HepG2 (cell line): ENCODE data around the gene PIWIL1. TPM values are rescaled to one million over a fixed set of nuclear protein-coding genes. Genes with fewer than 3 reads are reported as not detected.

Experiments
- ATAC-seq: fragments of 200-7000 bp; cut with Tn5 transposase; 3 replicates; pipeline ENCODE4 v1.9.1; 2020; ENCODE audit warnings: mild to moderate bottlenecking, moderate library complexity
- BruUV-seq: library from RNA; stranded (reverse); fragments of 400-500 nt; replicated peaks from 2 replicates; lab custom pipeline; 2021; lab: Mats Ljungman, UMichigan
- CTCF ChIA-PET: fragments of 300-600 bp; formaldehyde crosslinking; extraction: SDS; loops from one replicate; lab custom pipeline; 2021; ENCODE audit warnings: low total read pairs, inconsistent platforms, low intra/inter-chr PET ratio; lab: Yijun Ruan, JAX
- POLR2A ChIA-PET: fragments of 350-600 bp; sonication (Branson Sonifier 250); formaldehyde crosslinking; loops from one replicate; lab custom pipeline; 2020; ENCODE audit warnings: antibody characterized with exemption, inconsistent platforms; lab: Yijun Ruan, JAX
- DNase-seq: peaks from one replicate; pipeline ENCODE4 v3.0.0-alpha.2; 2015; ENCODE audit warnings: low spot score
- FAIRE-seq: peaks from 3 replicates; lab custom pipeline; 2011; peaks lifted over from hg19 to GRCh38; lab: Jason Lieb, UNC
- H2AFZ ChIP-seq: one replicate; pipeline ENCODE4 v1.6.1; 2011; ENCODE audit warnings: low read length, inconsistent platforms
- H3K27ac ChIP-seq: fragments of 300-600 bp; 3 replicates; pipeline ENCODE4 v1.8.0; 2011; ENCODE audit warnings: mixed run types, mild to moderate bottlenecking, mixed read lengths, low read length, inconsistent platforms; ENCODE audit not compliant: insufficient read depth; ENCODE audit errors: extremely low read length
- H3K27me3 ChIP-seq, 2 experiments: fragments of 200-600 bp in 1 of 2; 2 replicates in 1 of 2; 3 replicates in 1 of 2; pipeline versions ENCODE4 v1.6.0 to v1.8.0; 2011; ENCODE audit warnings: low read length in 2 of 2, mild to moderate bottlenecking in 2 of 2, moderate library complexity in 2 of 2, inconsistent platforms in 1 of 2; ENCODE audit not compliant: insufficient read depth in 2 of 2, control insufficient read depth in 1 of 2
- H3K36me3 ChIP-seq, 2 experiments: fragments of 200-600 bp in 1 of 2; replicated peaks in 1 of 2; 2 replicates in 1 of 2; 3 replicates in 1 of 2; pipeline versions ENCODE4 v1.5.1 to v1.8.0; 2011; ENCODE audit warnings: low read length in 2 of 2, inconsistent platforms in 1 of 2; ENCODE audit not compliant: insufficient read depth in 2 of 2, control insufficient read depth in 1 of 2
- H3K4me1 ChIP-seq: 2 replicates; pipeline ENCODE4 v1.5.1; 2012; ENCODE audit warnings: low read length, inconsistent platforms; ENCODE audit not compliant: insufficient read depth
- H3K4me2 ChIP-seq: 2 replicates; pipeline ENCODE4 v1.6.0; 2011; ENCODE audit warnings: low read depth, low read length, inconsistent platforms
- H3K4me3 ChIP-seq, 3 experiments: fragments of 200-600 bp in 1 of 3; sonication (generic), shearing (Covaris generic) in 1 of 3; replicated peaks in 1 of 3; 2 replicates each; pipeline ENCODE4 v1.5.1; 2011 to 2016; ENCODE audit warnings: low read length in 3 of 3, inconsistent platforms in 2 of 3, low read depth in 2 of 3, mild to moderate bottlenecking in 2 of 3, control low read depth in 1 of 3, mixed read lengths in 1 of 3; ENCODE audit not compliant: insufficient read depth in 1 of 3
- H3K79me2 ChIP-seq: one replicate; pipeline ENCODE4 v1.6.1; 2011; ENCODE audit warnings: low read length, inconsistent platforms; ENCODE audit not compliant: insufficient read depth
- H3K9ac ChIP-seq: 2 replicates; pipeline ENCODE4 v1.6.0; 2011; ENCODE audit warnings: mild to moderate bottlenecking, low read depth, low read length, inconsistent platforms; ENCODE audit not compliant: insufficient read depth
- H3K9me3 ChIP-seq: 2 replicates; pipeline ENCODE4 v1.5.1; 2012; ENCODE audit warnings: mild to moderate bottlenecking, low read length
- H4K20me1 ChIP-seq: 2 replicates; pipeline ENCODE4 v1.6.0; 2011; ENCODE audit warnings: inconsistent platforms, mild to moderate bottlenecking, low read length, moderate library complexity; ENCODE audit not compliant: insufficient read depth
- CBX1 ChIP-seq: IDR thresholded peaks from one replicate; pipeline ENCODE4 v1.6.1; 2016; ENCODE audit warnings: antibody characterized with exemption, low read depth
- CEBPB ChIP-seq: IDR thresholded peaks from 2 replicates; pipeline ENCODE4 v1.6.1; 2011; ENCODE audit warnings: low read depth, low read length, improper control_type of control experiment, borderline replicate concordance
- CEBPG ChIP-seq: IDR thresholded peaks from 2 replicates; pipeline ENCODE4 v1.6.1; 2016
- HDAC1 ChIP-seq: sonication (generic); formaldehyde crosslinking; IDR thresholded peaks from 2 replicates; pipeline ENCODE4 v1.5.1; 2020; ENCODE audit warnings: mild to moderate bottlenecking, missing genetic modification reagents
- ISL2 ChIP-seq: sonication (generic); formaldehyde crosslinking; IDR thresholded peaks from 2 replicates; pipeline ENCODE4 v1.5.0; 2020; ENCODE audit warnings: missing genetic modification reagents
- MED1 ChIP-seq: sonication (generic); formaldehyde crosslinking; IDR thresholded peaks from 2 replicates; pipeline ENCODE4 v1.4.0; 2020; ENCODE audit warnings: missing genetic modification reagents
- MIXL1 ChIP-seq: IDR thresholded peaks from 2 replicates; pipeline ENCODE4 v1.6.1; 2016
- MZF1 ChIP-seq: sonication (generic); formaldehyde crosslinking; IDR thresholded peaks from 2 replicates; pipeline ENCODE4 v1.8.1; 2023; ENCODE audit warnings: mild to moderate bottlenecking, missing genetic modification reagents, borderline replicate concordance
- SP5 ChIP-seq: IDR thresholded peaks from 2 replicates; pipeline ENCODE4 v1.6.1; 2016; ENCODE audit warnings: low read depth, borderline replicate concordance
- ZFP36 ChIP-seq: fragments of 150-350 bp; IDR thresholded peaks from 2 replicates; pipeline ENCODE4 v1.6.1; 2018; ENCODE audit warnings: borderline replicate concordance, low read length, low read depth; ENCODE audit not compliant: partially characterized antibody
- ZNF224 ChIP-seq: sonication (generic); formaldehyde crosslinking; IDR thresholded peaks from 2 replicates; pipeline ENCODE4 v1.5.0; 2020; ENCODE audit warnings: mild to moderate bottlenecking, missing genetic modification reagents
- ZNF451 ChIP-seq: sonication (generic); formaldehyde crosslinking; IDR thresholded peaks from 2 replicates; pipeline ENCODE4 v1.5.0; 2020; ENCODE audit warnings: mild to moderate bottlenecking, missing genetic modification reagents
- ZNF850 ChIP-seq: sonication (generic); formaldehyde crosslinking; conservative IDR thresholded peaks from 2 replicates; pipeline ENCODE4 v1.9.0; 2021; ENCODE audit warnings: mild to moderate bottlenecking, missing genetic modification reagents
- ZSCAN29 ChIP-seq: sonication (generic); formaldehyde crosslinking; conservative IDR thresholded peaks from 2 replicates; pipeline ENCODE4 v1.4.0; 2020; ENCODE audit warnings: mild to moderate bottlenecking, missing genetic modification reagents
- WGBS: methylation state at CpG from one replicate; pipeline ENCODE4 v1.1.6; 2017; ENCODE audit warnings: low lambda C conversion rate; 5-methylcytosine and 5-hydroxymethylcytosine counted together
- in situ Hi-C: cut with HindIII; loops from 2 replicates; pipeline ENCODE4 v1.10.0; 2017; ENCODE audit warnings: low pct_unique_long_range_greater_than_20kb; ENCODE audit not compliant: extremely low pct_ligation_motif_present
- intact Hi-C: fragments of 100-400 bp; cut with micrococcal nuclease; formaldehyde crosslinking; loops from one replicate; pipeline ENCODE4 v1.10.0; 2022; ENCODE audit not compliant: unreplicated experiment
- polyA plus RNA-seq, 8 experiments: library from polyadenylated mRNA; depleted of rRNA in 3 of 8; stranded (reverse) in 7 of 8; unstranded in 1 of 8; fragments of >200 nt; fragmentation: Illumina TruSeq in 4 of 8; extraction: Trizol in 4 of 8; gene quantifications; 2 replicates each; pipeline versions ENCODE4 v1.2.1 to v1.2.3, GENCODE V29; 2011 to 2016; ENCODE audit warnings: low read depth in 4 of 8, missing spikeins in 1 of 8, mixed read lengths in 1 of 8; ENCODE audit not compliant: insufficient read depth in 1 of 8
- total RNA-seq, 5 experiments: library from RNA; depleted of rRNA; stranded (reverse); fragments of >200 nt; fragmentation: Illumina TruSeq; extraction: Trizol; gene quantifications; 2 replicates each; pipeline ENCODE4 v1.2.3, GENCODE V29; 2016; ENCODE audit warnings: low read depth in 1 of 5
- TF ChIP-seq, protein P1 (sequence below): sonication (generic); formaldehyde crosslinking; IDR thresholded peaks from 2 replicates; pipeline ENCODE4 v1.9.0; 2022; ENCODE audit warnings: missing genetic modification reagents, mild to moderate bottlenecking, borderline replicate concordance
- TF ChIP-seq, protein P2 (sequence below): IDR thresholded peaks from 2 replicates; pipeline ENCODE4 v1.6.1; 2016; ENCODE audit warnings: low read depth, borderline replicate concordance
- TF ChIP-seq, protein P3 (sequence below): sonication (generic); formaldehyde crosslinking; IDR thresholded peaks from 2 replicates; pipeline ENCODE4 v1.8.0; 2022; ENCODE audit warnings: missing genetic modification reagents, mild to moderate bottlenecking, inconsistent platforms, borderline replicate concordance
- TF ChIP-seq, protein P4 (sequence below): sonication (generic); formaldehyde crosslinking; IDR thresholded peaks from 2 replicates; pipeline ENCODE4 v1.8.0; 2023; ENCODE audit warnings: mild to moderate bottlenecking, missing genetic modification reagents

The PIWIL1 gene
- total and polyA plus RNA-seq, 2 of the 13 experiments (the other 11 are each of a cell fraction or from before 2014, with no cell fraction given): not detected

DNA sequence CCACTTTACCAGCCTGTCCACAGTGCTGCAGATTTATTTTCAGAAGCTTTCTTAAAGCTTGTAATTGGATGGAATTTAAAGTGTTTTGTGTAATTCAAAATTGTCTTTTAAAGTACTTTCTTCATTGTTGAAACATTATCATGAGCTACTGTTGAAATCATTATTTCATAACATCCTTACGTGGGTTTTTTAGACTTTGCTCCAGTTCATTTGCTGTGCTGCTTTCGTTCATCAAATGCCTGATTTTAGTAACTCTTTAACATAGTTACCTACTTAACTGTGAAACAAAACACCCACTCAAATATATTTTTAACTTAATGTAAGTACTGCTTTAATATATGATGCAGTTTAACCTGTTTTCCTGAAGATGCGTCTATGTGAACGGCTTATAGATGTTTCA, 47.5 kb downstream of the PIWIL1 start:
- no peak overlapping the region for H3K4me3 ChIP-seq
- no peak for FAIRE-seq
- H3K27me3 ChIP-seq: no peaks in the 10 kb centered on the region
- intact Hi-C loops: no loop called here
- H2AFZ ChIP-seq: no peak overlapping the region
- H3K79me2 ChIP-seq: no peaks in the 10 kb centered on the region
- DNase-seq: no peak
- no peak overlapping the region for H3K4me2 ChIP-seq
- H3K9ac ChIP-seq: no peak overlapping the region
- H3K4me1 ChIP-seq: no peaks in the 10 kb centered on the region
- no TSS peak for BruUV-seq
- ChIA-PET POLR2A (no interaction called here), CTCF (no interaction called here)
- TF ChIP-seq MIXL1 (CRISPR knock-in tag) (no peak), CBX1 (no peak), SP5 (CRISPR knock-in tag) (no peak), ISL2 (CRISPR knock-in tag) (no peak), ZFP36 (no peak), CEBPB (no peak), ZNF451 (CRISPR knock-in tag) (no peak)
- TF ChIP-seq, protein P1, sequence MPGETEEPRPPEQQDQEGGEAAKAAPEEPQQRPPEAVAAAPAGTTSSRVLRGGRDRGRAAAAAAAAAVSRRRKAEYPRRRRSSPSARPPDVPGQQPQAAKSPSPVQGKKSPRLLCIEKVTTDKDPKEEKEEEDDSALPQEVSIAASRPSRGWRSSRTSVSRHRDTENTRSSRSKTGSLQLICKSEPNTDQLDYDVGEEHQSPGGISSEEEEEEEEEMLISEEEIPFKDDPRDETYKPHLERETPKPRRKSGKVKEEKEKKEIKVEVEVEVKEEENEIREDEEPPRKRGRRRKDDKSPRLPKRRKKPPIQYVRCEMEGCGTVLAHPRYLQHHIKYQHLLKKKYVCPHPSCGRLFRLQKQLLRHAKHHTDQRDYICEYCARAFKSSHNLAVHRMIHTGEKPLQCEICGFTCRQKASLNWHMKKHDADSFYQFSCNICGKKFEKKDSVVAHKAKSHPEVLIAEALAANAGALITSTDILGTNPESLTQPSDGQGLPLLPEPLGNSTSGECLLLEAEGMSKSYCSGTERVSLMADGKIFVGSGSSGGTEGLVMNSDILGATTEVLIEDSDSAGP (CRISPR knock-in tag): no peak
- no peaks in the 10 kb centered on the region for H3K9me3 ChIP-seq
- ATAC-seq: no peak
- no peaks in the 10 kb centered on the region for H3K36me3 ChIP-seq
- in situ Hi-C loops: no loop called here
- H3K27ac ChIP-seq: no peak overlapping the region
- WGBS: 22% methylated on average over 4 of the region's 4 CpGs
- H4K20me1 ChIP-seq: no peaks in the 10 kb centered on the region

DNA sequence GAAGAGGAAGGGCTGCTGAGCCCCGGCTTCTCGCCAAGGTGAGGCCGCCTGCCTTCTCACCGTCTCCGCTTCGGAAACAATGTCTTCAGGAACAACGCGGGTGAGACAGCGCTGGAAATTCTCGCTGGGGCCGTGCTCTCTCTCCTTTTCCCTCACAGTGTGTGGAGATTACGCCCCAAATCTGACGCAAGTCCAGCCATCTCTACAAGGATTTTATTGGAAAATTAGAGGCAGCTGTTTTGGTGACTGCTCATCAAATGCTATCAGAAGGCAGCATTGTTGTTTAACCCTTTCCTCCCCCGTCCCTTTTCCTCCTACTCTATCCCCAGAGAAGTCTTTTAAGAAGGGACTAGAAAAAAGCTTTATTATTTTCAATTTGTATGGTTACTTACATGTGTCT, 53.5 kb downstream of the PIWIL1 start:
- H2AFZ ChIP-seq: no peak overlapping the region
- H3K27me3 ChIP-seq: 0 out of 5 replicates have a peak, but pooled peaks cover 0 to 4% of the 10 kb centered on the region in 2 experiments
- intact Hi-C loops: no loop called here
- H3K4me3 ChIP-seq: no peak overlapping the region
- H3K9ac ChIP-seq: no peak overlapping the region
- H4K20me1 ChIP-seq: no peaks in the 10 kb centered on the region
- ATAC-seq (no peak), FAIRE-seq (no peak), DNase-seq (no peak)
- no peaks in the 10 kb centered on the region for H3K9me3 ChIP-seq
- H3K36me3 ChIP-seq: no peaks in the 10 kb centered on the region
- no TSS peak for BruUV-seq
- 36% methylated on average over 14 of the region's 14 CpGs for WGBS
- H3K4me1 ChIP-seq: no peaks in the 10 kb centered on the region
- H3K4me2 ChIP-seq: no peak overlapping the region
- POLR2A ChIA-PET: no interaction called here
- no peak overlapping the region for H3K27ac ChIP-seq
- no peaks in the 10 kb centered on the region for H3K79me2 ChIP-seq
- in situ Hi-C loops: no loop called here
- CTCF ChIA-PET: no interaction called here
- no peak for TF ChIP-seq MED1 (CRISPR knock-in tag)
- TF ChIP-seq MZF1 (CRISPR knock-in tag): no peak
- TF ChIP-seq, protein P2, sequence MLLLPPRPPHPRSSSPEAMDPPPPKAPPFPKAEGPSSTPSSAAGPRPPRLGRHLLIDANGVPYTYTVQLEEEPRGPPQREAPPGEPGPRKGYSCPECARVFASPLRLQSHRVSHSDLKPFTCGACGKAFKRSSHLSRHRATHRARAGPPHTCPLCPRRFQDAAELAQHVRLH (CRISPR knock-in tag): no peak
- no peak for TF ChIP-seq ZSCAN29 (CRISPR knock-in tag)
- TF ChIP-seq CEBPG (CRISPR knock-in tag): no peak
- TF ChIP-seq ZNF850: no peak
- TF ChIP-seq, protein P3, sequence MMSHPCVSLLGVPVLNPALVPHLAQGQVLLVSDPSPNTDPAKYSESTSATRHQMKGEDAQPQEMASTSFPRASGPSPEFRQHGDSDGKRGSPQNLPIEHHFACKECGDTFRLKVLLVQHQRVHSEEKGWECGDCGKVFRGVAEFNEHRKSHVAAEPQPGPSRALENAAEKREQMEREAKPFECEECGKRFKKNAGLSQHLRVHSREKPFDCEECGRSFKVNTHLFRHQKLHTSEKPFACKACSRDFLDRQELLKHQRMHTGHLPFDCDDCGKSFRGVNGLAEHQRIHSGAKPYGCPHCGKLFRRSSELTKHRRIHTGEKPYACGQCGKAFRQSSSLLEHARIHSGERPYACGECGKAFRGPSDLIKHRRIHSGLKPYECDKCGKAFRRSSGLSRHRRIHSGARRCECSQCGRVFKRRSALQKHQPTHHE (CRISPR knock-in tag): no peak
- TF ChIP-seq, protein P4, sequence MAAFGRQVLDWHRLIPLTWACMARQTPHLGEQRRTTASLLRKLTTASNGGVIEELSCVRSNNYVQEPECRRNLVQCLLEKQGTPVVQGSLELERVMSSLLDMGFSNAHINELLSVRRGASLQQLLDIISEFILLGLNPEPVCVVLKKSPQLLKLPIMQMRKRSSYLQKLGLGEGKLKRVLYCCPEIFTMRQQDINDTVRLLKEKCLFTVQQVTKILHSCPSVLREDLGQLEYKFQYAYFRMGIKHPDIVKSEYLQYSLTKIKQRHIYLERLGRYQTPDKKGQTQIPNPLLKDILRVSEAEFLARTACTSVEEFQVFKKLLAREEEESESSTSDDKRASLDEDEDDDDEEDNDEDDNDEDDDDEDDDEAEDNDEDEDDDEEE (CRISPR knock-in tag): no peak
- no peak for TF ChIP-seq ZNF224 (CRISPR knock-in tag)
- no peak for TF ChIP-seq HDAC1 (CRISPR knock-in tag)
